Activated naive CD4-positive, alpha-beta T cell treated with anti-CD3 and anti-CD28 coated beads, Interleukin-2, amount 50 U/mL, for 24 hours (primary cell): Measurements from ENCODE around the gene KRTAP20-2.

Experiments used
- H3K27ac Mint-ChIP-seq: one replicate; pipeline ENCODE4 v1.8.0; 2021; ENCODE audit warnings: mild to moderate bottlenecking, mixed read lengths
- H3K27me3 Mint-ChIP-seq: one replicate; pipeline ENCODE4 v1.8.0; 2021; ENCODE audit warnings: mixed read lengths
- H3K36me3 Mint-ChIP-seq: one replicate; pipeline ENCODE4 v1.8.0; 2021; ENCODE audit warnings: mixed read lengths
- H3K4me1 Mint-ChIP-seq: one replicate; pipeline ENCODE4 v1.8.0; 2021; ENCODE audit warnings: mixed read lengths
- H3K4me3 Mint-ChIP-seq: one replicate; pipeline ENCODE4 v1.8.0; 2021; ENCODE audit warnings: mild to moderate bottlenecking, mixed read lengths
- H3K9me3 Mint-ChIP-seq: one replicate; pipeline ENCODE4 v1.8.0; 2021; ENCODE audit warnings: mixed read lengths

KRTAP20-2 gene

DNA sequence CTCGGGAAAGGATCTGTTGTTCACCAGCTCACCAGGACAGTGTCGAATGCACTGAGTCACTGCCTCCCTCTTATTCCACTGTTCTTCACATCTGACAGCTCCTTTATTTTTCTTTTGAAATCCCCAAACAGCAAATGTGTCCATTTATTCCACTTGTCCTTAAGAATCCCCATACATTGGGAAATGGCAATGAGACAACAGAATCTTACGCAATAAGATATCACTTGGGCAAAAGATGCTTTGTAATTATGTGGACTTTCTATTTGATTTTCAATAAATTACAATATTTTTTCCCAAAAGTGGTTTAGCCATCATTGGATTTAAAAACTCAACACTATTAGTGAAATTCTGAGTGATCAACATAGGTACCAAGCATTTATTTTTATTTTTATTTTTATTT is 3.7 kb downstream of the KRTAP20-2 start:
- Mint-ChIP-seq H3K36me3 (no peaks in the 10 kb centered on the region), H3K27me3 (peaks cover 3% of the 10 kb centered on the region), H3K27ac (no peak overlapping the region), H3K4me1 (no peaks in the 10 kb centered on the region), H3K9me3 (no peaks in the 10 kb centered on the region), H3K4me3 (no peak overlapping the region)

DNA sequence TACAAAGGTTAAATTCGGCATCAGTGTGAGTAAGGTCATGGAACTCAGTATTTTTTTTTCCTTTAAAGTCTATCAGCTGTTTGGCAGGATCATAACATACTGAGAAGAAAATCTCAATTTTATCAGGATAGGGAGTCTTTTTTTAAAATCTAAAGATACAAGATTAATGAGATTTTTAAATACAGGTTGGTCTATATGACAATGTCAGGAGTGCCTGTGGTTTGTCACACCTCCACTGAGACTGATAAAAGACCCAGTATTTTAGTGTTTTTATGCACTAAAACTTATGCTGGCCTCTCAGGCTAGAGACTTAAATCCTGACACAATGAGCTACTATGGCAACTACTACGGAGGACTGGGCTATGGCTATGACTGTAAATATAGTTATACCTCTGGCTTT is 7.6 kb downstream of the KRTAP20-2 start, which contains the start of gene KRTAP20-3:
Gene KRTAP20-3 (plus strand): TSS at position 301 of the 400 bp plus-strand sequence.
- no peaks in the 10 kb centered on the region for H3K9me3 Mint-ChIP-seq
- H3K4me1 Mint-ChIP-seq = no peaks in the 10 kb centered on the region
- peaks cover 6% of the 10 kb centered on the region for H3K27me3 Mint-ChIP-seq
- H3K27ac Mint-ChIP-seq = no peak within 1 kb of the TSS
- no peaks in the 10 kb centered on the region for H3K36me3 Mint-ChIP-seq
- H3K4me3 Mint-ChIP-seq = no peak within 1 kb of the TSS

GRCh38 chr21:30646904-30647414 is 12.0 kb downstream of the KRTAP20-2 start:
- Mint-ChIP-seq H3K27me3 (peaks cover 3% of the 10 kb centered on the region), H3K27ac (no peak overlapping the region), H3K36me3 (no peaks in the 10 kb centered on the region), H3K9me3 (no peaks in the 10 kb centered on the region), H3K4me3 (no peak overlapping the region), H3K4me1 (no peaks in the 10 kb centered on the region)

GRCh38 chr21:30652891-30653290 is 17.9 kb downstream of the KRTAP20-2 start:
- Mint-ChIP-seq H3K27me3 (no peaks in the 10 kb centered on the region), H3K27ac (no peak overlapping the region), H3K36me3 (no peaks in the 10 kb centered on the region), H3K9me3 (peaks cover 4% of the 10 kb centered on the region), H3K4me3 (no peak overlapping the region), H3K4me1 (no peaks in the 10 kb centered on the region)

DNA sequence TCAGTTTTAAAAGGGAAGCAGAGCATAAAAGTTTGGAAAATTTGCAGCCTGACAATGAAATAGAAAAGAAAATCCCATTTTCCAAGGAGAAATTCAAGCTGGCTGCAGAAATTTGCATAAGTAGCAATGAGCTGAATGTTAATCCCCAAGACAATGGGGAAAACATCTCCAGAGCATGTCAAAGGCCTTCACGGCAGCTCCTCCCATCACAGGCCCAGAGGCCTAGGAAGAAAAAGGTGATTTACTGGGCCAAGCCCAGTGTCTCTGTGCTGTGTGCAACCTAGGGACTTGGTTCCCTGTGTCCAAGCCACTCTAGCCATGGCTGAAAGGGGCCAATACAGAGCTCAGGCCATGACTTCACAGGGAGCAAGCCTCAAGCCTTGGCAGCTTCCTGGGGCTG is 33.8 kb downstream of the KRTAP20-2 start:
- H3K9me3 Mint-ChIP-seq = peaks cover 10% of the 10 kb centered on the region
- H3K27me3 Mint-ChIP-seq = peaks cover 6% of the 10 kb centered on the region
- no peaks in the 10 kb centered on the region for H3K36me3 Mint-ChIP-seq
- no peak overlapping the region for H3K27ac Mint-ChIP-seq
- no peak overlapping the region for H3K4me3 Mint-ChIP-seq
- no peaks in the 10 kb centered on the region for H3K4me1 Mint-ChIP-seq

DNA sequence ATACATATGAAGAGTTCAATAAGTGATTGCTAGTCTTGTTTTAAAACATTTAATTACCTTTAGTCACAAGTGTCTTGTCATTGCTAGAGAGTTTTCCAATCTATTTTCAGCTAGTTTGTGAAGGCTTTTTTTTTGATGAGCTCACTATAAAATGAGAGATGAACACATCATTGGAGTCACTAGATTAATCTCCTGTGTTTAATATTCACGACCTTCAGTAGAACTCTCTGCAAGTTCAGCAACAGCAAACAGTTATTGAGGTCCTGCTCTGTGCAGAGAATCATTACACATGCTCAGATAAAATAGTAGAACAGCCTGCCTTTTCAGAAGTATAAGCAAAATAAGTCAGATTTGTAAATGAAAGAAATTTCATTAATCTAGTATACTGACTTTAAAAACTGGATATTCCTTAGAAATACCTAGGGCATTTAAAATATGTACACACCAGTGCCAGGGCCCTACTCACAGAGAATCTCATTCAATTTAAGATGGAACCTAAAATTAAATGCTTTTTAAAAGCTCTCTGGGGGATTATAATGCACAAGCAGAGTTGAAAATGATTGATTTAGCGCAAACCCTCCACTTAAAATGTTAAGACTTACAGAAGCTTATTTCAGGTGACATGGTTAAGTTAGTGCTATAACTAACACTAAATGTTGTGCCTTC is 38.1 kb downstream of the KRTAP20-2 start:
- Mint-ChIP-seq H3K36me3 (no peaks in the 10 kb centered on the region), H3K27ac (no peak overlapping the region), H3K4me1 (no peaks in the 10 kb centered on the region), H3K4me3 (no peak overlapping the region), H3K9me3 (peaks cover 10% of the 10 kb centered on the region), H3K27me3 (peaks cover 5% of the 10 kb centered on the region)

DNA sequence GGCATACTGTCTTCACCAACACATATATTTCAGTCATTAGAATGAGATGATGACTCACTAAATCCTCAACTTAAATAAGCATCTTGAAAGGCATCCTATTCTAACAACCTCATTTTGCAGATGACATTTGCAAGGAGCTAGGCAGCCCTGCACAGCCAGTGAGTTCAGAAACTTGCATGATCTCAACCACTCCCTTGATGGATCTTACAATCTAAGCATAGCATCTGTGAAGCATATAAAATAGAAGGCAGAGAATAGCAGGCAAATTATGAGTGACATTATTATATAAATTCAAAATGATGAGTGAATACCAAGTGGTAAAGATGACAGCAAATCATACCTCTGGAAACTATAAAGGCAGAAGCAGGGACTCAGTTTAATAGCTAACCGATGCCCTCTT is 39.3 kb downstream of the KRTAP20-2 start:
- Mint-ChIP-seq H3K9me3 (peaks cover 10% of the 10 kb centered on the region), H3K36me3 (no peaks in the 10 kb centered on the region), H3K27me3 (peaks cover 3% of the 10 kb centered on the region), H3K4me1 (no peaks in the 10 kb centered on the region), H3K4me3 (no peak overlapping the region), H3K27ac (no peak overlapping the region)

- Mint-ChIP-seq H3K4me3 (no peak overlapping the region), H3K9me3 (no peaks in the 10 kb centered on the region), H3K4me1 (no peaks in the 10 kb centered on the region), H3K27ac (no peak overlapping the region), H3K27me3 (no peaks in the 10 kb centered on the region), H3K36me3 (no peaks in the 10 kb centered on the region)
Observed at GRCh38 chr21:30676737-30677136, 41.7 kb downstream of the KRTAP20-2 start.

DNA sequence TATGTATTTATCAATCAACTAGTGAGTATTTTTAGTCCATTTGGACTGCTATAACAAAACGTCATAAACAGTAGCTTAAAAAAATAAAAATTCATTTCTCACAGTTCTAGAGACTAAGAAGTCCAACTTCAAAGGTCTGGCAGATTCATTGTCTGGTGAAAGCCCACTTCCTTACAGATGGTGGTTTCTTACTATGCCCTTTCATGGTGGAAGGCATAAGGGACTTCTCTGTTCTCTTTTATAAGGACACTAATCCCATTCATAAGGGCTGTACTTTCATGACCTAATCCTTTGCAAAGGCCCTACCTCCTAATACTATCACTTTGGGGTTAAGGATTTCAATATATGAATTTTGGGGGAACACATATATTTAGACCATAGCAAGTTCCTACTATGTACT is 45.6 kb downstream of the KRTAP20-2 start:
- no peaks in the 10 kb centered on the region for H3K4me1 Mint-ChIP-seq

GRCh38 chr21:30684506-30684905 is 49.5 kb downstream of the KRTAP20-2 start:
- H3K4me1 Mint-ChIP-seq = no peaks in the 10 kb centered on the region
- H3K4me3 Mint-ChIP-seq = no peak overlapping the region
- peaks cover 1% of the 10 kb centered on the region for H3K27me3 Mint-ChIP-seq
- no peak overlapping the region for H3K27ac Mint-ChIP-seq
- H3K36me3 Mint-ChIP-seq = no peaks in the 10 kb centered on the region
- no peaks in the 10 kb centered on the region for H3K9me3 Mint-ChIP-seq

More for the DNA sequence above, 45.6 kb downstream of the KRTAP20-2 start:
- no peak overlapping the region for H3K27ac Mint-ChIP-seq
- H3K4me3 Mint-ChIP-seq = no peak overlapping the region
- no peaks in the 10 kb centered on the region for H3K9me3 Mint-ChIP-seq
- H3K27me3 Mint-ChIP-seq = no peaks in the 10 kb centered on the region
- H3K36me3 Mint-ChIP-seq = no peaks in the 10 kb centered on the region
